ENCODE data around the gene ZDHHC17.

Gene ZDHHC17

DNA sequence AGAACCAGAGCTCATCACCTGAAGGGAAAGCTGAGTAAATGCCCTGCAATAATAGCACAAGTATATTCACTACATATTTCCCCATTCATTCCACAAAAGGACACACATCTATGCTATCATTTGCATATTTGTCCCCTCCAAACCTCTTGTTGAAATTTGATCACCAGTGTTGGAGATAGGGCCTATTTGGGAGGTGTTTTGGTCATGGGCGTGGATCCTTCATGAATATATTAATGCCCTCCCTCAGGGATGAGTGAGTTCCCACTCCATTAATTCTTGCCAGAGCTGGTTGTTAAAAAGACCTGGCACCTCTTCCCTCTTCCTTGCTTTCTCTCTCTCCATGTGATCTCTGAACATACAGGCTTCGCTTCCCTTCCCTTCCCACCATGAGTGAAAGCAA is 18.6 kb upstream of the ZDHHC17 start:
- CTCF ChIA-PET, result no interaction called here

DNA sequence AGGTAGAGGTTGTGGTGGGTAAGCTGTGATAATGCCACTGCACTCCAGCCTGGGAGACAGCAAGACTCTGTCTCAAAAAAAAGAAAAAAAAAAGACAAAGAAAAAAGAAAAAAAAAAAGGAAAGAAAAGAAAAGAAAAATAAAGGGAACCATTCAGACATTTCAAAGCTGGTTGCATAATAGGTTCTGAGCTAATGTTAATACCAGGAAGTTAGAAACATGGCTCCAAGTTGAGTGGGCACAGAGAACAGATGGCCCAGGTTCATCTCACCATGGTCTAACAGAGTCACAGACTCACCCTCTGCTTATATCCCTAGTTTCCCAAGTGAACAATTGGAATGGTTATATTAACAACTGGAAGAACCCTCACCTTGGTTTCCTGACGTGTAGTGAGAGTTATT is 17.4 kb upstream of the ZDHHC17 start:
- ChIA-PET POLR2A (no interaction called here), CTCF (no interaction called here)
- TF ChIP-seq, protein P1, sequence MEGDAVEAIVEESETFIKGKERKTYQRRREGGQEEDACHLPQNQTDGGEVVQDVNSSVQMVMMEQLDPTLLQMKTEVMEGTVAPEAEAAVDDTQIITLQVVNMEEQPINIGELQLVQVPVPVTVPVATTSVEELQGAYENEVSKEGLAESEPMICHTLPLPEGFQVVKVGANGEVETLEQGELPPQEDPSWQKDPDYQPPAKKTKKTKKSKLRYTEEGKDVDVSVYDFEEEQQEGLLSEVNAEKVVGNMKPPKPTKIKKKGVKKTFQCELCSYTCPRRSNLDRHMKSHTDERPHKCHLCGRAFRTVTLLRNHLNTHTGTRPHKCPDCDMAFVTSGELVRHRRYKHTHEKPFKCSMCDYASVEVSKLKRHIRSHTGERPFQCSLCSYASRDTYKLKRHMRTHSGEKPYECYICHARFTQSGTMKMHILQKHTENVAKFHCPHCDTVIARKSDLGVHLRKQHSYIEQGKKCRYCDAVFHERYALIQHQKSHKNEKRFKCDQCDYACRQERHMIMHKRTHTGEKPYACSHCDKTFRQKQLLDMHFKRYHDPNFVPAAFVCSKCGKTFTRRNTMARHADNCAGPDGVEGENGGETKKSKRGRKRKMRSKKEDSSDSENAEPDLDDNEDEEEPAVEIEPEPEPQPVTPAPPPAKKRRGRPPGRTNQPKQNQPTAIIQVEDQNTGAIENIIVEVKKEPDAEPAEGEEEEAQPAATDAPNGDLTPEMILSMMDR (IDR thresholded peaks at IDR 0.05; ENCODE audit: control extremely low read depth, extremely low read depth, low read depth, missing control alignments), result no peak
- DNase-seq (ENCODE audit: extremely low spot score), result no peak

More for the DNA sequence above, 18.6 kb upstream of the ZDHHC17 start:
- no peak for DNase-seq (ENCODE audit: extremely low spot score)
- TF ChIP-seq, protein P1 (IDR thresholded peaks at IDR 0.05; ENCODE audit: control extremely low read depth, extremely low read depth, low read depth, missing control alignments), result no peak
- POLR2A ChIA-PET, result no interaction called here

DNA sequence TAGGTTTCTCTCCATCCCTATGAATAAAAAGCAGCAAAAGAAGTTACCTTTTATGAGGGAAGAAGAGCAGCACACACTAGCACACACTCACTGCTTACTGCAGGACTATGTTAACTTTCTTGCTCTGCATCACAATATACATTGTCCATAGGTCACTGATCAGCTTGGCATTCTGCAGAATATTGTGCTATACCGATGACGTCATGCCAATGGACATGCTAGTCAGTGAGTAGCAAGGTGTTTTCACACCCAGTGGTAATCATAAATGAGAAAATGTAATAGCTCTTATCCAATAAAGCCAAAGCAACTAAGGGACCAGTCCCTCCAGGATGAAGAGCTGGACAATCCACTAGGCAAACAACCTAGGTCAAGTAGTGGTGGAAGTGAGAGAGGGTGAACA is 16.7 kb upstream of the ZDHHC17 start:
- DNase-seq (ENCODE audit: extremely low spot score), result no peak
- POLR2A ChIA-PET, result no interaction called here
- CTCF ChIA-PET, result no interaction called here
- TF ChIP-seq, protein P1 (IDR thresholded peaks at IDR 0.05; ENCODE audit: control extremely low read depth, extremely low read depth, low read depth, missing control alignments), result no peak

DNA sequence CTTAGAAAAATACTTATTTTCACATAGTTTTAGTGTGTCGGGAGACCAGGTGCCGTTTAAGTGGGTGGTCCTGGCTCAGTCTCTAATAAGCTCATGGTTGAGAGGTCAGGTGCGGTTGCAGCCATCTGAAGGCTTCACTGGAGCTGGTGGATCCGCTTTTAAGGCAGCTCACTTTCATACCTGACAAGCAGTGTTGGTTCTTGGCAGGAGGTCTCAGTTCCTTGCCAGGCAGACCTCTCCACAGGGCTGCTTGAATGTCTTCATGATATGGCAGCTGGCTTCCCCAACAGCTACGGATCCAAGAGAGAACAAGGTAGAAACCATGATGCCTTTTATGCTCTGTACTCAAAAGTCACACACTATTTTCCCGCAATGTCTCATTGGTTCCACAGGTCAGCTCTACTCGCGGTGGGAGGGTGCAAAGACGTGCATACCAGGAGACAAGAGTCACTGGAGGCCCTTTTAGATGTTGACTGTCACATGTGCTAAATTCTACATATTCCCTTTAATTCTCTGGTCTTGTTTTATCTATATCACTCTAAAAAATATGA is 8.0 kb upstream of the ZDHHC17 start:
- TF ChIP-seq, protein P1 (IDR thresholded peaks at IDR 0.05; ENCODE audit: control extremely low read depth, extremely low read depth, low read depth, missing control alignments), result no peak
- CTCF ChIA-PET, result interaction anchor here (1.0 to 1.9 kb wide), 3 partner anchors 22 to 44 kb away, joined by 3 to 6 read pairs (median 3); no protein-coding TSS in a partner anchor
- POLR2A ChIA-PET, result no interaction called here
- no peak for DNase-seq (ENCODE audit: extremely low spot score)

DNA sequence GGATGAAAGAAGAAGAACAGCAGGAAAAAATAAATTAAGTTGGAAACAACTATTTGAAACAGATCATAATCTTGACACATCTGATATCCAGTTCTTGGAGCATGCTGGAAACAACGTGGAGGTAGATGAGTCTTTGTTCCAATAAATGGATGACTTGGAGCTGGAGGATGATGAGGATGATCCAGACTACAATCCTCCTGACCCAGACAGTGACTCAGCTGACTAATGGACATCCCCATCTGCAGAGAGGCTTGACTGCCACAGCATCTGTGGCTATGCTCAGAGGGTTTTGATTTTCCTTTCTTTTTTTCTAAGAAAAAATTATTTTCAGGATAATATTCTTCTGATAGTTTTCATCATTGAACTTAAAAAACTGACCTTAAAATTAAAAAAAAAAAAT is 6.2 kb upstream of the ZDHHC17 start:
- ChIA-PET POLR2A (no interaction called here), CTCF (interaction anchor here (1.3 kb wide), 1 partner anchor 17 kb away, joined by 4 read pairs; no protein-coding TSS in a partner anchor)
- no peak for DNase-seq (ENCODE audit: extremely low spot score)
- TF ChIP-seq, protein P1 (IDR thresholded peaks at IDR 0.05; ENCODE audit: control extremely low read depth, extremely low read depth, low read depth, missing control alignments), result no peak

DNA sequence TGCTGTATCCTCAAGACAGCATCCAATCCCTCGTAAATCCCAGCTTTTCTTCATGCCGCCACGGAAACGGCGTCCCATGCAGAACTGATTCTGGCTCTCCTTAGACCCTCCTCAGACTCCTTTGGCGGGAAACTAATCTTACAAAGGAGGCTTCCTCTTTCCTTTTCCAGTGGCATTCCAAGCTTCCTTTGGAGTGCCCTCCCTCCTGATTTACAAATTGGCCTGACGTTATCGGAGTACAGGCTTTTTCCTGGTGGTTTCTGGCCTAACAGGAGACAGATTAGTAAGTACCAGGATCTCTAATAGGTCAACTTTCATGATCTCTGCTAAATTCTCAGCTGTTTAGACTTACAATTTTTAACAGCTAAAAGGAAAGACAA is 1.3 kb upstream of the ZDHHC17 start:
- TF ChIP-seq, protein P1 (IDR thresholded peaks at IDR 0.05; ENCODE audit: control extremely low read depth, extremely low read depth, low read depth, missing control alignments), result no peak
- CTCF ChIA-PET, result interaction anchor here (0.8 to 2.5 kb wide), 6 partner anchors 9 to 53 kb away, joined by 3 to 16 read pairs (median 3); no protein-coding TSS in a partner anchor
- no peak for DNase-seq (ENCODE audit: extremely low spot score)
- POLR2A ChIA-PET, result interaction anchor here (0.7 kb wide), 1 partner anchor 20 kb away, joined by 7 read pairs; no protein-coding TSS in a partner anchor

Data from GM10248 (cell line).